HG03521 (cell line): Measurements from ENCODE around the gene SLC10A4.

Source experiments
- ATAC-seq: cut with Tn5 transposase; IDR thresholded peaks from one replicate; pipeline ENCODE4 v1.9.1; 2021; ENCODE audit warnings: mild to moderate bottlenecking, moderate library complexity; ENCODE audit not compliant: unreplicated experiment

Gene SLC10A4

GRCh38 chr4:48484494-48485168, 1.5 kb downstream of the SLC10A4 start:
- ATAC-seq, result no peak

- ATAC-seq, result no peak
These were observed 6.5 kb downstream of the SLC10A4 start for GRCh38 chr4:48489683-48490011.

GRCh38 chr4:48490012-48490679, 7.0 kb downstream of the SLC10A4 start, which contains the start of gene ZAR1:
Gene ZAR1, plus strand, starts transcription at chr4:48490252. Its CDS starts 40 bp downstream, at chr4:48490292.
- ATAC-seq, result no peak

- ATAC-seq, result no peak
These were observed 7.8 kb downstream of the SLC10A4 start for GRCh38 chr4:48490680-48491513.

GRCh38 chr4:48491514-48492176, 8.5 kb downstream of the SLC10A4 start:
- ATAC-seq, result no peak

GRCh38 chr4:48493452-48494100, 10.4 kb downstream of the SLC10A4 start:
- no peak for ATAC-seq

GRCh38 chr4:48495941-48496340, 12.8 kb downstream of the SLC10A4 start:
- ATAC-seq, result no peak

- ATAC-seq, result no peak
These were observed 15.8 kb downstream of the SLC10A4 start for GRCh38 chr4:48498895-48499294.

GRCh38 chr4:48499551-48500066, 16.5 kb downstream of the SLC10A4 start:
- ATAC-seq, result peak; percentile 74

- no peak for ATAC-seq
These were observed 20.3 kb downstream of the SLC10A4 start for GRCh38 chr4:48503233-48504025.

- ATAC-seq, result no peak
These were observed 20.8 kb downstream of the SLC10A4 start for GRCh38 chr4:48504026-48504330.

- ATAC-seq, result no peak
These were observed 21.2 kb downstream of the SLC10A4 start for GRCh38 chr4:48504352-48504751.

GRCh38 chr4:48506716-48507115, 23.6 kb downstream of the SLC10A4 start:
- no peak for ATAC-seq

GRCh38 chr4:48509543-48509942, 26.4 kb downstream of the SLC10A4 start:
- ATAC-seq, result no peak

GRCh38 chr4:48518143-48518542, 35.0 kb downstream of the SLC10A4 start:
- no peak for ATAC-seq

- ATAC-seq, result no peak
These were observed 43.3 kb downstream of the SLC10A4 start for GRCh38 chr4:48526406-48526805.

GRCh38 chr4:48538358-48538757, 55.2 kb downstream of the SLC10A4 start:
- ATAC-seq, result no peak
